Testis (tissue), 2 donors: ENCODE measurements around the gene TMEM42.

ENCODE experiments used
- CTCF ChIP-seq, 3 experiments: fragments of 450-650 bp in 2 of 3; fragments of 200-600 bp in 1 of 3; sonication (generic) in 1 of 3; IDR thresholded peaks; one replicate each; pipeline ENCODE4 v1.5.1; 2016 to 2019; ENCODE audit warnings: antibody characterized with exemption in 3 of 3, mild to moderate bottlenecking in 2 of 3, moderate library complexity in 1 of 3
- POLR2A ChIP-seq: fragments of 450-650 bp; IDR thresholded peaks from one replicate; pipeline ENCODE4 v1.6.1; 2017; ENCODE audit warnings: antibody characterized with exemption, mild to moderate bottlenecking, moderate library complexity

DNA sequence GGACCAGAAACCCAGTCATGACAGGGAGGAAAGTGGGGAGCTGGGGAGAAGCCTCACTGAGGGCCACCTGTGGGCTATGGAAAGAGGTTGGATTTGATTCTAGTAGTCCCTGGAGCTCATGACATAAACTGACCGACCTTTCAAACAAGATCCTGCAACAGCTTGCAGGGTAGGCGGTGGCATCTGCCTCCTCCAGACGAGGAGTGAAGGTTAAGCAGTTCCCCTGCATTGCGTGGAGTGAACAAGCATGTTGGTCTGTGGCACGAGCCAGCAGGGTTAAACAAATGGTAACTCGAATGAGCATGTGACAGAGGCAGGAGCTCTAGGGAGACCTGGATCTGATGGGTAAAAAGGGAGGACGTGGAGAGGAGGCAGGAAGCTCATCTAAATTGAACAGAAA is 25.4 kb downstream of the TMEM42 start:
- no peak for TF ChIP-seq POLR2A
- no peak for TF ChIP-seq CTCF (IDR thresholded peaks at IDR 0.05)
